ENCODE measurements around the gene WBP2.

The WBP2 gene

GRCh38 chr17:75897160-75898019, 42.3 kb upstream of the WBP2 start (continued):
- TF ChIP-seq ZNF510 (tag by site-specific recombination; IDR thresholded peaks at IDR 0.05; ENCODE audit: insufficient replicate concordance), result no peak
- peak; percentile 73; the same call in 1 of the 2 replicates for TF ChIP-seq SP3 (tag by site-specific recombination; IDR thresholded peaks at IDR 0.05)
- no peak for TF ChIP-seq ZBTB10 (tag by site-specific recombination; IDR thresholded peaks at IDR 0.05)
- peak; percentile 51; the same call in 1 of the 2 replicates for TF ChIP-seq GLIS1 (tag by site-specific recombination; IDR thresholded peaks at IDR 0.05)
- no peak for TF ChIP-seq ZNF23 (tag by site-specific recombination; IDR thresholded peaks at IDR 0.05; ENCODE audit: borderline replicate concordance)
- TF ChIP-seq ZNF202 (tag by site-specific recombination; IDR thresholded peaks at IDR 0.05; ENCODE audit: borderline replicate concordance), result no peak
- TF ChIP-seq ZNF664 (tag by site-specific recombination; IDR thresholded peaks at IDR 0.05), result no peak
- TF ChIP-seq ZNF140 (tag by site-specific recombination; IDR thresholded peaks at IDR 0.05), result no peak
- no peak for TF ChIP-seq ZNF791 (tag by site-specific recombination; IDR thresholded peaks at IDR 0.05)
- TF ChIP-seq ZBTB20 (tag by site-specific recombination; IDR thresholded peaks at IDR 0.05), result no peak
- TF ChIP-seq ZNF624 (tag by site-specific recombination; IDR thresholded peaks at IDR 0.05), result no peak
- no peak for TF ChIP-seq FEZF1 (tag by site-specific recombination; IDR thresholded peaks at IDR 0.05)
- 0 out of 2 replicates have a peak, but pooled peaks have one; percentile 2 for TF ChIP-seq ZNF394 (tag by site-specific recombination; IDR thresholded peaks at IDR 0.05; ENCODE audit: borderline replicate concordance)
- TF ChIP-seq ZXDB (tag by site-specific recombination; IDR thresholded peaks at IDR 0.05), result 0 out of 2 replicates have a peak, but pooled peaks have one; percentile 23
- TF ChIP-seq ZNF366 (tag by site-specific recombination; conservative IDR thresholded peaks at IDR 0.05), result 0 out of 2 replicates have a peak, but pooled peaks have one; percentile 22
- TF ChIP-seq ZIC2 (tag by site-specific recombination; IDR thresholded peaks at IDR 0.05), result no peak
- TF ChIP-seq ZNF221 (tag by site-specific recombination; IDR thresholded peaks at IDR 0.05; ENCODE audit: borderline replicate concordance), result no peak

GRCh38 chr17:75896415-75897159, 41.5 kb upstream of the WBP2 start, which contains the start of gene TRIM65:
Gene TRIM65, minus strand, starts transcription at chr17:75896951. Its CDS starts 14 bp downstream, at chr17:75896937.
- peaks cover 10% of the 10 kb centered on the region for H3K4me1 ChIP-seq (ENCODE audit: control insufficient read depth, insufficient read depth, low read length)
- CTCF ChIA-PET, result interaction anchor here (0.6 to 4.3 kb wide), 15 partner anchors 8 to 120 kb away, joined by 3 to 28 read pairs (median 4); partner anchors contain the start of genes MRPL38, TRIM47 and WBP2
- H3K27ac ChIP-seq (ENCODE audit: extremely low read depth, low read depth, low read length), result peak within 1 kb of the TSS; percentile 98
- peak within 1 kb of the TSS; percentile 86 for H3K4me3 ChIP-seq (ENCODE audit: low read depth, low read length)
- H3K36me3 ChIP-seq (ENCODE audit: control insufficient read depth in 2 of 2, insufficient read depth in 1 of 2, low read length in 2 of 2), result peaks cover 12 to 55% of the 10 kb centered on the region in 2 experiments
- H3K9me3 ChIP-seq (ENCODE audit: control insufficient read depth, insufficient read depth, low read depth, low read length), result no peaks in the 10 kb centered on the region
- POLR2A ChIA-PET, result interaction anchor here (0.6 to 3.2 kb wide), 17 partner anchors 8 to 118 kb away, joined by 3 to 19 read pairs (median 4); partner anchors contain the start of genes ACOX1, MRPL38, TEN1 and TRIM47
- TF ChIP-seq ZNF341 (tag by site-specific recombination; IDR thresholded peaks at IDR 0.05; ENCODE audit: low read depth) (no peak), HOXD13 (CRISPR knock-in tag; IDR thresholded peaks at IDR 0.05; ENCODE audit: borderline replicate concordance) (no peak), ZNF639 (tag by site-specific recombination; IDR thresholded peaks at IDR 0.05) (no peak), ZNF626 (tag by site-specific recombination; IDR thresholded peaks at IDR 0.05) (no peak), GFI1B (tag by site-specific recombination; IDR thresholded peaks at IDR 0.05) (no peak), ZIC2 (tag by site-specific recombination; IDR thresholded peaks at IDR 0.05) (peak; percentile 50; the same call in 1 of the 2 replicates), ZFP37 (tag by site-specific recombination; IDR thresholded peaks at IDR 0.05) (no peak), HOXC10 (CRISPR knock-in tag; IDR thresholded peaks at IDR 0.05) (0 out of 2 replicates have a peak, but pooled peaks have one; percentile 47), ZNF394 (tag by site-specific recombination; IDR thresholded peaks at IDR 0.05; ENCODE audit: borderline replicate concordance) (peak; percentile 70; the same call in 1 of the 2 replicates), ZNF76 (tag by site-specific recombination; IDR thresholded peaks at IDR 0.05; ENCODE audit: borderline replicate concordance, low read depth) (peak; percentile 70; the same call in 1 of the 2 replicates), ZNF623 (tag by site-specific recombination; IDR thresholded peaks at IDR 0.05) (no peak), ZNF302 (tag by site-specific recombination; IDR thresholded peaks at IDR 0.05; ENCODE audit: low read depth) (no peak), ZNF211 (tag by site-specific recombination; IDR thresholded peaks at IDR 0.05; ENCODE audit: low read depth) (no peak), SP3 (tag by site-specific recombination; IDR thresholded peaks at IDR 0.05) (no peak; the same call in 1 of the 2 replicates), ZFHX2 (tag by site-specific recombination; conservative IDR thresholded peaks at IDR 0.05) (no peak), ZBTB17 (tag by site-specific recombination; IDR thresholded peaks at IDR 0.05) (no peak)

Measured in HEK293 (cell line).